BLaER1 (cell line): Measurements from ENCODE around the gene SEMA7A.

Experiments
- H3K27ac ChIP-seq: shearing (Covaris generic); formaldehyde crosslinking; 2 replicates; pipeline ENCODE4 v1.8.1; 2022
- H3K27me3 ChIP-seq: shearing (Covaris generic); formaldehyde crosslinking; 2 replicates; pipeline ENCODE4 v1.8.1; 2022
- H3K36me3 ChIP-seq: shearing (Covaris generic); formaldehyde crosslinking; 2 replicates; pipeline ENCODE4 v1.8.1; 2022
- H3K4me1 ChIP-seq: shearing (Covaris generic); formaldehyde crosslinking; 2 replicates; pipeline ENCODE4 v1.8.1; 2022
- H3K4me2 ChIP-seq: shearing (Covaris generic); formaldehyde crosslinking; 2 replicates; pipeline ENCODE4 v1.8.1; 2022
- H3K4me3 ChIP-seq: shearing (Covaris generic); formaldehyde crosslinking; 2 replicates; pipeline ENCODE4 v1.8.1; 2022
- H3K9ac ChIP-seq: shearing (Covaris generic); formaldehyde crosslinking; 2 replicates; pipeline ENCODE4 v1.8.1; 2022
- H3K9me3 ChIP-seq: shearing (Covaris generic); formaldehyde crosslinking; 2 replicates; pipeline ENCODE4 v1.8.1; 2022
- H4K20me1 ChIP-seq: shearing (Covaris generic); formaldehyde crosslinking; 2 replicates; pipeline ENCODE4 v1.8.1; 2022
- Cebpa-rat ChIP-seq: shearing (Covaris generic); IDR thresholded peaks from 2 replicates; pipeline ENCODE4 v1.8.1; 2022

SEMA7A gene

GRCh38 chr15:74451861-74452835 is 18.4 kb upstream of the SEMA7A start:
- H3K4me1 ChIP-seq, result peaks cover 11% of the 10 kb centered on the region; the same call in 1 of the 2 replicates
- H3K27me3 ChIP-seq, result no peaks in the 10 kb centered on the region
- no peak overlapping the region for H3K4me2 ChIP-seq
- H3K9ac ChIP-seq, result no peak overlapping the region
- no peak overlapping the region for H3K27ac ChIP-seq
- no peaks in the 10 kb centered on the region for H4K20me1 ChIP-seq
- H3K4me3 ChIP-seq, result no peak overlapping the region
- no peak for TF ChIP-seq Cebpa-rat
- peaks cover 95% of the 10 kb centered on the region for H3K36me3 ChIP-seq
- H3K9me3 ChIP-seq, result no peaks in the 10 kb centered on the region

DNA sequence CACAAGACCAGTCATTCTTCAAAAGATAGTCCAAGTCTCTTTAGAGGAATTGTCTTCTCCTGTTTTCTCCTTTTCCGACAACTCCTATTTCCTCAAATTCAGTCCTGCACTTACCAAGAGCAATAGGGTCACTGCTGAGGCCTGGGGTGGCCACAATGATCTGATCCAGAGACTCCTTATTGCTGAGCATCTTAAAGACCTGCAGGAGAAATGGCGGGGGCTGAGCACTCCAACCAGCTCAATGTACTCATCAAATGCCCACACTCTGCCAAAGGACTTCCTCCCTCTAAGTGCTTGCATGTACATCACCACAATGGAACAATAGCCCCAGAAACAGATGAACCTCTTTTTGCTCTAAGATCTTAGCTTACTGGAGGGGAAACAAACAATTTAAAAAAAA is 17.6 kb upstream of the SEMA7A start:
- no peak overlapping the region for H3K4me3 ChIP-seq
- no peak for TF ChIP-seq Cebpa-rat
- H3K4me2 ChIP-seq, result no peak overlapping the region
- H3K36me3 ChIP-seq, result peaks cover 93% of the 10 kb centered on the region
- H3K9ac ChIP-seq, result no peak overlapping the region
- H3K27ac ChIP-seq, result no peak overlapping the region
- H3K4me1 ChIP-seq, result peaks cover 11% of the 10 kb centered on the region; the same call in 1 of the 2 replicates
- H3K27me3 ChIP-seq, result no peaks in the 10 kb centered on the region
- no peaks in the 10 kb centered on the region for H3K9me3 ChIP-seq
- H4K20me1 ChIP-seq, result no peaks in the 10 kb centered on the region

- Histone ChIP-seq H3K27ac (no peak overlapping the region), H3K9me3 (no peaks in the 10 kb centered on the region), H3K27me3 (no peaks in the 10 kb centered on the region), H4K20me1 (no peaks in the 10 kb centered on the region), H3K4me1 (peaks cover 11% of the 10 kb centered on the region; the same call in 1 of the 2 replicates), H3K4me2 (no peak overlapping the region), H3K9ac (no peak overlapping the region), H3K4me3 (no peak overlapping the region), H3K36me3 (peaks cover 98% of the 10 kb centered on the region)
- no peak for TF ChIP-seq Cebpa-rat
These were observed 16.0 kb upstream of the SEMA7A start for GRCh38 chr15:74449643-74450205.

GRCh38 chr15:74449095-74449494 is 15.3 kb upstream of the SEMA7A start:
- Histone ChIP-seq H3K4me1 (peaks cover 8% of the 10 kb centered on the region; the same call in 1 of the 2 replicates), H3K27ac (no peak overlapping the region), H4K20me1 (no peaks in the 10 kb centered on the region), H3K36me3 (peaks cover 98% of the 10 kb centered on the region), H3K4me3 (no peak overlapping the region), H3K9ac (no peak overlapping the region), H3K4me2 (no peak overlapping the region), H3K9me3 (no peaks in the 10 kb centered on the region), H3K27me3 (no peaks in the 10 kb centered on the region)
- TF ChIP-seq Cebpa-rat, result no peak

- Histone ChIP-seq H3K9me3 (no peaks in the 10 kb centered on the region), H3K27ac (no peak overlapping the region), H3K4me2 (no peak overlapping the region), H3K27me3 (no peaks in the 10 kb centered on the region), H4K20me1 (no peaks in the 10 kb centered on the region), H3K4me1 (peaks cover 10% of the 10 kb centered on the region), H3K4me3 (no peak overlapping the region), H3K36me3 (peaks cover 69% of the 10 kb centered on the region), H3K9ac (no peak overlapping the region)
- TF ChIP-seq Cebpa-rat, result no peak
These were observed 12.3 kb upstream of the SEMA7A start for GRCh38 chr15:74445816-74446763.

- Histone ChIP-seq H4K20me1 (no peaks in the 10 kb centered on the region), H3K27ac (no peak overlapping the region), H3K4me2 (no peak overlapping the region), H3K27me3 (no peaks in the 10 kb centered on the region), H3K9ac (no peak overlapping the region), H3K36me3 (peaks cover 52% of the 10 kb centered on the region), H3K4me1 (peaks cover 12% of the 10 kb centered on the region), H3K9me3 (no peaks in the 10 kb centered on the region), H3K4me3 (no peak overlapping the region)
- TF ChIP-seq Cebpa-rat, result no peak
These were observed 10.6 kb upstream of the SEMA7A start for GRCh38 chr15:74444106-74445062.

DNA sequence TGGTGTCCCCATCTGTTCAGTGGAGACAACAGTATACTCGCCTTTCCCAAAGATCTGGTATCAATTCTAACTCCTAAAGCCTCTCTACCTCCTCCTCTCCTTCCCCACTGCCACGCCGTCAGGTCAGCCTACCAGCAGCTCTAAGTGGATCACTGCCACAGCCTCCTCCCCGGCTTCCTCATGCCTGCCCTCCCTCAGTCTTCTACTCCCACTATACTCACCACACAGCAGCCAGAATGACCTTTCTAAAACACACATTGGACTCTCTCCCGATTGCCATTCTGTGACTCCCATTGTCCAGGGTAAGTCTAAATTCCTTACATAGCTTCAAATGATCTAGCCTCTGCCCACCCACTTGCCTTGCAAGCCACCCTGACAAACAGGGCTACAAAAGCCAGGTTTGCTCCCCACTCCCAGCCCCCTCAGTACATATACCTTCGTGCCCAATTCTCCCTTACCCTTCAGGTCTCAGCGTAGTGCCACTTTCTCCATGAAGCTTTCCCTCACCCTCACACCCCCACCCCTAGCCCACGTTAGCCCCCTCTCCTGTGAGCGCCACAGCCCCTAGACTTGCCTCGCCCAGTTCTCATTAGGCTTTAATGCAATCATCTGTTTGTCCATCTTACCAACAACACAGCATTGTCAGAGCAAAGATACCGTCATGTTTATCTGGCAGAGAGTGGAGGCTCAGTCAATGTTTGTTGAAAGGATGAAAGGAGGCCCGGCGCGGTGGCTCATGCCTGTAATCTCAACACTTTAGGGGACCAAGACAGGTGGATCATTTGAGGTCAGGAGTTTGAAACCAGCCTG is 9.5 kb upstream of the SEMA7A start:
- Histone ChIP-seq H4K20me1 (no peaks in the 10 kb centered on the region), H3K27ac (no peak overlapping the region), H3K4me1 (peaks cover 12% of the 10 kb centered on the region), H3K36me3 (peaks cover 41% of the 10 kb centered on the region), H3K9ac (no peak overlapping the region), H3K27me3 (no peaks in the 10 kb centered on the region), H3K4me3 (no peak overlapping the region), H3K4me2 (no peak overlapping the region), H3K9me3 (no peaks in the 10 kb centered on the region)
- no peak for TF ChIP-seq Cebpa-rat

GRCh38 chr15:74442604-74443003 is 8.8 kb upstream of the SEMA7A start:
- Histone ChIP-seq H3K4me2 (no peak overlapping the region), H3K4me1 (peaks cover 12% of the 10 kb centered on the region), H3K9me3 (no peaks in the 10 kb centered on the region), H3K9ac (no peak overlapping the region), H3K4me3 (no peak overlapping the region), H3K27me3 (no peaks in the 10 kb centered on the region), H3K27ac (no peak overlapping the region), H3K36me3 (peaks cover 34% of the 10 kb centered on the region), H4K20me1 (no peaks in the 10 kb centered on the region)
- TF ChIP-seq Cebpa-rat, result no peak
